Occipital lobe (tissue), 2 donors: Measurements from ENCODE around the gene ZBTB1. TPM values are rescaled to one million over a fixed set of nuclear protein-coding genes. Genes with fewer than 3 reads are reported as not detected.
"Not testable (repeated sequence)": the region's sequence is repeated elsewhere in the genome, so short reads cannot be mapped to it uniquely, and the experiment has no call there.

Source experiments
- DNase-seq: peaks from one replicate; lab custom pipeline; 2025; lab: John Stamatoyannopoulos, UW
- total RNA-seq: library from RNA; depleted of rRNA; stranded (reverse); fragments of >200 nt; gene quantifications from one replicate; pipeline ENCODE4 v1.2.3, GENCODE V29; 2014

The ZBTB1 gene
- total RNA-seq, 1 donor from 2014 or later = 47.6 TPM

GRCh38 chr14:64522591-64523355, 18.2 kb downstream of the ZBTB1 start:
- no peak for DNase-seq

GRCh38 chr14:64525354-64525753, 20.8 kb downstream of the ZBTB1 start:
- no peak for DNase-seq

- DNase-seq = no peak
Observed at GRCh38 chr14:64531567-64531966, 27.0 kb downstream of the ZBTB1 start.

- DNase-seq = no peak
Observed at GRCh38 chr14:64536488-64537245, 32.1 kb downstream of the ZBTB1 start.

- DNase-seq = peak; percentile 98
Observed at GRCh38 chr14:64540208-64541202, 35.9 kb downstream of the ZBTB1 start, which contains the start of gene HSPA2. HSPA2 (plus strand) TSS chr14:64540741; CDS start chr14:64540850, 109 bp downstream.

GRCh38 chr14:64541261-64541971, 36.8 kb downstream of the ZBTB1 start:
- DNase-seq = no peak

GRCh38 chr14:64541972-64542835, 37.6 kb downstream of the ZBTB1 start:
- DNase-seq = no peak

- no peak for DNase-seq
Observed at GRCh38 chr14:64542836-64543201, 38.2 kb downstream of the ZBTB1 start.

- DNase-seq = no peak
Observed at GRCh38 chr14:64544607-64545312, 40.2 kb downstream of the ZBTB1 start.

GRCh38 chr14:64549016-64549415, 44.4 kb downstream of the ZBTB1 start:
- DNase-seq = no peak

GRCh38 chr14:64549791-64550620, 45.4 kb downstream of the ZBTB1 start, which contains the start of gene PPP1R36:
PPP1R36 (plus strand) TSS chr14:64549961; CDS start chr14:64549998, 37 bp downstream.
- no peak for DNase-seq

GRCh38 chr14:64550621-64551333, 46.2 kb downstream of the ZBTB1 start:
- no peak for DNase-seq

- no peak for DNase-seq
Observed at GRCh38 chr14:64554556-64554955, 50.0 kb downstream of the ZBTB1 start.

GRCh38 chr14:64556526-64556925, 52.0 kb downstream of the ZBTB1 start:
- DNase-seq = no peak

GRCh38 chr14:64558216-64558615, 53.6 kb downstream of the ZBTB1 start:
- not testable (repeated sequence) for DNase-seq

GRCh38 chr14:64561631-64562030, 57.1 kb downstream of the ZBTB1 start:
- DNase-seq = no peak

GRCh38 chr14:64562436-64562835, 57.9 kb downstream of the ZBTB1 start:
- no peak for DNase-seq

- no peak for DNase-seq
Observed at GRCh38 chr14:64563696-64564095, 59.1 kb downstream of the ZBTB1 start.
